Embryonic facial prominence (tissue), 1 donor: Measurements from ENCODE around the gene RNF113A.
"Not testable (repeated sequence)": the region's sequence is repeated elsewhere in the genome, so short reads cannot be mapped to it uniquely, and the experiment has no call there.

Experiments
- DNase-seq: peaks from one replicate; pipeline ENCODE4 v3.0.0-alpha.2; 2016; ENCODE audit errors: extremely low spot score

Gene RNF113A

DNA sequence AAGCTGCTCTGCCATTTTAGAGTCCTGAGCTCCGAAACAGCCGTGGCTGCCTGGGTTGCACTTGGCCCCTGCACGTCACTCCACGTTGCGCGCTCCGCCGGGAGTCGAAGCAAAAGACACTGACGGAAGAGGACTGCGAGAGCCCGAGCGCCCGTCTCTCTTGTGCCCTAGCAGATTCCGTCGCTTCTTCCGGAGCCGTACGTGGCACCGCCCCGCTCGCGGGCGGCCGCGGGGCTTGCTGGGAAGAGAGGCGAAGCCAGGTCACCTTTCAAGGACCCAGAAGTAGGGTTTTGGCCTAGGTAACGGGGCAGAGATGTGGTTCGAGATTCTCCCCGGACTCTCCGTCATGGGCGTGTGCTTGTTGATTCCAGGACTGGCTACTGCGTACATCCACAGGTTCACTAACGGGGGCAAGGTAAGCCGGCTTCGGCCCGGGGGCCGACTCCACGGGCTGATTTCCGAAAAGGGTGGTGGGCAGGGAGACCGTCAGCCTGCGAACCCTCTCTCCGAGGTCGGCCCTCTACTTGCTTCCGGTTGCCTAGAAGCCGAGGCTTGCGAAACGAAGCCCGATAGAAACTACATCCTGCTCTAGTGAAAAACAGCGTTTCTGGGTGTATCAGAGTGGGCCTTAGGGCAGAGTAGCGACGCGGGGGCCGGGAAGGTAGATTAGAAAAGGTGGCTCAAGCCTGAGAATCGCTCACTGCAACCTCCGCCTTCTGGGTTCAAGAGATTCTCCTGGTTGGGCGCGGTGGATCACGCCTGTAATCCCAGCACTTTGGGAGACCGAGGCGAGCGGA, at the start of gene RNF113A, which contains the start of gene NDUFA1:
RNF113A (minus strand) TSS at position 135 of the 797 bp plus-strand sequence; CDS start at position 15, 120 bp downstream.
NDUFA1 (plus strand) TSS at position 234 of the 797 bp plus-strand sequence; CDS start at position 314, 80 bp downstream.
- DNase-seq: peak; percentile 54

DNA sequence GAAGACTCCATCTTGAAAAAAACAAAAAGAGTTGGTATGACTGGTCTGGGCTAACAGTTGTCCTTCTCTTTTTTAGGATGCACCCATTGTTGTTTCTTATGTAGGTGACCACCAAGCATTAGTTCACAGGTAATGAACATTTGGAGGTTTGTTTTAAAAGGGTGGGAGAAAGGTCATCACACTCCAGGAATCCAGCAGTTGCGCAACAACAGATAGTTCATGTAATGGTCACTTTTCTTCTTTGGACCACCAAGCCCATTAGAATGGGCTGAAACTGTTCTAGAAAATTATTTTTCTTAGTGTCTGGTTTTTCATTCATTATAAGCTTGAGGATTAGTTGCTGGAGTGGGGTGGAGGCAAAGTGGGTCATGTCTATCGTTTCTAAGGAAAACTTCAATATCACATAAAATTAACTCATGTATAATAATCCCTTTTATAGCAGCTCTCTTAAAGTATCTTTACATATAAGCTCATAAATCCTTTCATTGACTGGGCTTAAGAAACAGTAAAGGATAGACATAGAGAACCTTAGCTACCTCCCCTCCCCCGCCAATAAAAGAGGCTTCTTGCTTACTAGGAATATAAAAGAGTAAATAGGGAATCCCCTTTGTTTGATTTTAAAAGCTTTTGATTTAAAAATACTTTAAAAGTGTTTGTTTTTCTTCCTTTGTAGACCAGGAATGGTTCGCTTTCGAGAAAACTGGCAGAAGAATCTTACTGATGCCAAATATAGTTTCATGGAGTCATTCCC, 48.5 kb upstream of the RNF113A start:
- no peak for DNase-seq

DNA sequence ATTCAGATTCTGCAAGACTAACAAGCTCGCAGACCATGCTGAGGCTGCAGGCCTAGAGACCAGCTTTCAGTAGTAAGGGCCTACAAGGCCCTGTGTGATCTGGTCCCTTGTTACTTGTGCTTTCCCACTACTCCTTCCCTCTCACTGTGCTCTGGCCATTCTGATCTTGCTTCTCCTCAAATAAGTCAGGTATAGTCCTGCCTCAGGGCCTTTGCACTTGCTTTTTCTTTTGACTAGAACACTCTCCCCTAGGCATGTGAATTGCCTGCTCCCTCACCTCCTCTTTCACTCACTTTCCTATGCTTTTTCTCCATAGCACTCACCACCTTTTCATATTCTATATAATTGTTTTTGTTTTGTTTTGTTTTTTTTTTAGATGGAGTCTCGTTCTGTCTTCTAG, 46.3 kb upstream of the RNF113A start:
- no peak for DNase-seq

DNA sequence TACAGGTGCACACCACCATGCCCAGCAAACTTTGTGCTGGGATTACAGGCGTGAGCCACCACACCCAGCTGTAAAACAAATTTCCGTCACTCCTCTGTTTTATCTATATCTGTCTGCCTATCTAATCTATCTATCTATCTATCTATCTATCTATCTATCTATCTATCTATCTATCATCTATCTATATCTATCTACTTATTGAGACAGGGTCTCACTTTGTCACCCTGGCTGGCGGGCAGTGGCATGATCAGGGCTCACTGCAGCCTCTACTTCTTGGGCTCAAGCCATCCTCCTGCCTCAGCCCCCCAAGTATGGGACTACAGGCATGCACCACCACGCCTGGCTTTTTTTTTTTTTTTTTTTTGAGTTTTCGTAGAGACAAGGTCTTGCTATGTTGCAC, 44.8 kb upstream of the RNF113A start:
- DNase-seq: no peak

DNA sequence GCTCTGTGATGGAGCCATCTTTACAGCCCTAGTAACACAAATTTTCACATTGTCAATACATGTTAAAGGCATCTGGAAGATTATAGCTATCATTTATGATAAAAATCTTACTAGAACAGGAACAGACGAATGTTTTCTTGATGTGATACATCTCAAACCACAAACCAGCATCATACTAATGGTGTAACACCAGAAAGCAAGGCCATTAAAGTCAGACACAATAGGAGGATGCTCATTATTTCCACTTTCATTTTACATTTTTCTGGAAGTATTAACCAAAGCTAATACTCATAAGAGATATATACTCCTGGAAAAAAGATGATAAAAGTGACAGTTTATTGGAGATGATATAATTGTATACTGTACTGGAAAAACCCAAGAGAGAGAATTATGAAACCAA, 29.4 kb upstream of the RNF113A start:
- DNase-seq: no peak

DNA sequence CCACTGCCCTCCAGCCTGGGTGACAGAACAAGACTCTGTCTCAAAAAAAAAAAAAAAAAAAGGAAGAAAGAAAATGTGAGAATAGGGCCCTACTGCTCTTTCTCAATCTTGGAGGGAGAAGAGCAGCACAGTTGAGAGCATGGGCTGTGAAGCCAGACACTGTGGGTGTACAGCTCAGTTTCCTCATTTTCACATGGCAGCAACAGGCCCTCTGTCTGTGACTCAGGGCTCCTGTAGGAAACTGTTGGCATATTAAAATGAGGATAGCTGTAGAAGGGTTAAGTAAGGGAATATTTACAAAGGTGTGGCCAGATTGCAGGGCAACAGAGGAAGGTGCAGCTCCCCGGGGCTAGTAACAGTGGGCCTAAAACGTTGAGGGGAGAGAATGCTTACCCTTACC, 27.6 kb upstream of the RNF113A start:
- DNase-seq: no peak

DNA sequence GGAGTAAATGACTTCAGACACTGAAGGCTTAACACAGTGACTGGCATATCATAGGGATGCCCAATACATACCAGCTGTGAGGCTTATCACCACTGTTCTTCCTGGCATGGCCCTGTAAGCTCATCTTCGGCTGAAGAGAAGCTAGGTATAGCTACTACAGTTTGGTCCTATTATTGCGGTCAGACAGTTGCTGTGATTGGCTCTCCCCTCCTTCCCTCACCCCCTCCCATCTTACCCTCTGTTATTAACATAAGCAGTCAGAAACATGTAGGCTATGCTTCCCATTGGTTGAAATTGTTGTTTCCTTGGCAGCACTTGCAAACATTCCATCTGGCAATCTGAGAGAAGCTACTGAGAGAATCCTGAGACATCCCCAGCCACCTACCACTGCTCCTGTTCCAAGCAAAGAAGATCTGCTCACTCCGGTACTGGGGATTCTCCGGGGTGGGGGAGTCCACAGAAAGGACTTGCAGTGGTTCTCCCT, 24.4 kb upstream of the RNF113A start, which contains the start of gene AKAP14:
AKAP14 (plus strand) TSS at position 51 of the 484 bp plus-strand sequence. CDS start 7,331 bp downstream, outside the sequence.
- no peak for DNase-seq

DNA sequence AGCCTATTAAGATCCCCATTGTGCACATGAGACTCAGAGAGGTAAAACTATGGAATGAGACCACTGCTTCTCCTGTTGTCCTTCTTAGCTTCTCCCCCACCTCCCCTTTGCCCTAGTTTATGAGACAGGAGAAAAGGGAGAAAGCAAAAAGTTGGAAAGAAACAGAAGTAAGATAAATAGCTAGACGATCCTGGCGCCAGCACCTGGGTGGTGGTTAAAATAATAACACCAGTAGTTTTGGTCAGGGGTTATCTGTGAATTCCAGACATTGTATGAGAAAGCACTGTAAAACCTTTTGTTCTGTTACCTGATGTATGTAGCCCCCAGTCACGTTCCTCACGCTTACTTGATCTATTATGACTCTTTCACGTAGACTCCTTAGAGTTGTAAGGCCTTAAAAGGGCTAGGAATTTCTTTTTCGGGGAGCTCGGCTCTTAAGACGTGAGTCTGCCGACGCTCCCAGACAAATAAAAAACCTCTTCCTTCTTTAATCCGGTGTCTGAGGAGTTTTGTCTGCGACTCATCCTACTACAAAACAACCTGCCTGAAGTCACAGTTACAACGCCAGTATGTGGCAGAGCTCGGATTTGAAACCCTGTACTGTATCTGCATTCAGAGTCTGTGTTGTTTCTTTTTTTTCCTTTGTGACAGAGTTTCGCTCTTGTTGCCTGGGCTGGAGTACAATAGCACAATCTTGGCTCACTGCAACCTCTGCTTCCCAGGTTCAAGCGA, 20.6 kb upstream of the RNF113A start:
- not testable (repeated sequence) for DNase-seq

DNA sequence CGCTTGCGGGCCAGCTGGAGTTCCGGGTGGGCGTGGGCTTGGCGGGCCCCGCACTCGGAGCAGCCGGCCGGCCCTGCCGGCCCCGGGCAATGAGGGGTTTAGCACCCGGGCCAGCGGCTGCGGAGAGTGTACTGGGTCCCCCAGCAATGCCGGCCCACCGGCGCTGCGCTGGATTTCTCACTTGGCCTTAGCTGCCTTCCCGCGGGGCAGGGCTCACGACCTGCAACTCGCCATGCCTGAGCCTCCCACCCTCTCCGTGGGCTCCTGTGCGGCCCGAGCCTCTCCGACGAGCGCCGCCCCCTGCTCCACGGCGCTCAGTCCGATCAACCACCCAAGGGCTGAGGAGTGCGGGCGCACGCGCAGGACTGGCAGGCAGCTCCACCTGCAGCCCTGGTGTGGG, 19.1 kb upstream of the RNF113A start:
- not testable (repeated sequence) for DNase-seq

DNA sequence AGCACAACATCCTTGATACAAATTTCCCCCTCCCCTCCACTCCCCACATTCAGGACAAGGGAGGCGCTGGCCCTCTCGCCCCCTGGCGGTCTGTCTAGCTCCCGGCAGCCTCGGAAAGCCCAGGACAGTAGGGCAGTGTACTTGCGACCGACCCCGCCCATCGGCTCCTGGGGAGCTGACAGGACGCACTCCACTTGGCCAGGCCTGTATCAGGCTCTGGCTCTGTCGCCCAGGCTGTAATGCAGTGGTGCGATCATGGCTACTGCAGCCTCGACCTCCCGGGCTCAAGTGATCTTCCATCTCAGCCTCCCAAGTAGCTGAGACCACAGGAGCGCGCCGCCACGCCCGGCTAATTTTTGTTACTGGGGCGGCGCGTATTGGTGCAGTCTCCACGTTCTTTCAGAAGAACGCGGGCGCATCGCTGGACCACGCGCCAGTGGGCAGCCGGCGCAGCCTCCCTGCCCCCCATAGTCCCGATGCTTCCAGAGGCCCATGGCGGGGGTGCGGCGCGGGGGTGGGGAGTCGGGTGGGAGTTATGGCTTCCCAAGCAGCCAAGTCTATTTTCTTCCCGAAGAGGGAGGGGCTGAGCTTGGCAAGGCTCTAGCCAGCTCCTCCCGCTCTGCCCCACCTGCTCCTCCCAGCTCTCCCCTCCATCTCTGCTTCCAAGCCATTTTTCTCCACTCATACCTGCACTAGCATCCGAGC, 16.3 kb upstream of the RNF113A start:
- DNase-seq: no peak

DNA sequence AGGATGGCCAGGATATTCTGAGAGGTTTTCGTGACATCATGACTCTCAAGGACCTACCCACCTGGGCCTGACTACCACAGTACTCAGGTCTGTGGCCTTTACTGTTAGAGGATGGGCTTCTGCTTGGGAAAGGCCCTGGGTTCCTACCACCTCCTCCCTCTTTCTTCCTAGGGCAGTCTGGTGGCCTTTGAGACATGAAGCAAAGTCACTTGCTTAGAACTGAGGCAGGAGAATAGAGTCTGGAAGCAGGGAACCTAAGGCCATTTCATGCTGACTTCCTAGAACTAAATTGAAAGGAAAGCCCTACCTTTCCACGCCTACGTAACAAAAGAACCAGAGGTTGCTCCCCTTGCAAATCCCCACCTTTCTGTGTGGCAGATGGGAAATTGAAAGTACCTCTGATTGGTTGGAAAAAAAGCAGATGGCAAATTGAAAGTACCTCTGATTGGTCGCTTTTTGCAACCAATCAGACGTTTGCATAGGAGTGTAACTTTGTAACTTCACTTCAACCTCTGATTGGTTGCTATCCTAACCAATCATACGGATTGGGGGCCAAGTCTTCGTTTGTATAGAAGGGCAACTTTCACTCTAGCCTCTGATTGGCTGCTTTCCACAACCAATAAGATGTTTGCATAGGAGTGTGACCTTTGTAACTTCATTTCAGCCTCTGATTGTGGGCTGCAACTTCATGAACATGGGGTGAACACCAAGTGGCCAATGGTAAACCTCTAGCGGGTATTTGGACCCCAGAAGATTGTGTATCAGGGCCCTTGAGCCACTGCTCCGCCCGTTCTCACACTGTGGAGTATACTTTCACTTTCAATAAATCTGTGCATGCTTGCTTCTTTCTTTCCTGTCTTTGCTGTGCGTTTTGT, 14.3 kb upstream of the RNF113A start:
- DNase-seq: no peak

DNA sequence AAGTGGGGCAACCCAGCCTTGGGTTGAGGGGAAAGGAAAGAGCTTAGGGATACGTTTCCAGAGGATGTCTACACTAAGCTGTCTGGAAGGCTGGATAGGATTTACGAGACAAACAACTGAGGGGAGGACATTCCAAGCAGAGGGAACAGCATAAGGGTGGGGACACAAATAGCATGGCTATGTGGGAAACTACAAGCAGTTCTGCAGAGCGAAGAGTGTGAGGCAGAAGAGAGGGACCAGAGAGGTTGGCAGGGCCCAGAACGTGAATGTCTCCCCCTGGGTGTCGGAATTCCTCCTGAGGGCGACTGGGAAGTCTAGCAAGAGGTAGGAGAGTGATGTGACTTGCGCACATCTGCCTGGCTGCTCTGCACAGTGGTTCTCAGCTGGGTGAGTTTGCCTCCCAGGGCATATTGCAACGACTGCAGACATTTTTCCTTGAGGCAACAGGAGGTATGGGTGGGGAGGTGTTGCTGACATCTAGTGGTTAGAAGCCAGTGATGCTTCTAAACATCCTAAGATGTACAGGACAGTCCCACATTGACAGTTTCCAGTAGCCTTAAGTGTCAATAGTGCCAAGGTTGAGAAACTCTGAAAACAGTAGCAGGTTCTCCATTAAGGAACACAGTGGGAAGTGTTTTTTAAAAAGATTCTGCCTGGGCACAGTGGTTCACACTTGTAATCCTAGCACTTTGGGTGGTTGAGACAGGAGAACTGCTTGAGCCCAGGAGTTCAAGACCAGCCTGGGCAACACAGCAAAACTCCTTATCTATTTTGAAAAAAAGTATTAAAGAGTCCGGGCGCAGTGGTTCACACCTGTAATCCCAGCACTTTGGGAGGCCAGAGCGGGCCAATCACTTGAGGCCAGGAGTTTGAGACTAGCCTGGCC, 9.3 kb upstream of the RNF113A start:
- no peak for DNase-seq

DNA sequence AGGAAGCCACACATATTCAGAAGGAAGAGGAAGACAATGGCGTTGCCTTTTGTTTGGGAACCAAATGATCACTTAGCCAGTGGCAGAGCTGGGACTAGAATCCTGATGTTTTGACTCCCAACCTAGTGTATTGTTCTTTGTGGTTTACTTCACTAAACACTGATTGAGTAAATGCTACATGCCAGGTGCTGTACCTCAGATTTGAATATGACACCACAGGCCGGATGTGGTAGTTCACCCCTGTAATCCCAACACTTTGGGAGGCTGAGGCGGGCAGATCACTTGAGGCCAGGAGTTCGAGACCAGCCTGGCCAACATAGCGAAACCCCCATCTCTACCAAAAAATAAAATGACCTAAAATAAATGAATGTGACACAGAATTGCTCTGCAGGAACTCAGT, 8.5 kb upstream of the RNF113A start:
- DNase-seq: no peak

DNA sequence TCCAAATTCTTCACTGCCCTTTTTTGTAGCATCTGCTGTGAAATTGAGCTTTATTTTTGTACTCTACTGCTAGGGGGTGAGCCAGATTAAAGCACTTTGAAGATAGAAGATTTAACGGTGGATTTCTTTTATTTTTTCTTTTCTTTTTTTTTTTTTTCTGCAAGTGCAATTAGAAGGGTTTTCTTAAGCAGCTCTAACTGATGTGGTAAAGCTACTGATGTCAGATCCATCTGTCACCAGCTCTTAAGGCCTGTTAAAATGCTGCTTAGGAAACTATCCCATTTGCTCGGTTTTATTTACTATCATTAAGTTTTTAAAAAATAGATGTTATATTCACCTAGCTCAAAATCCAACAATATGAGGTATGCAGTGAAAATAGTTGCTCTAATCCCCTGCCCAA, 7.2 kb upstream of the RNF113A start:
- no peak for DNase-seq

DNA sequence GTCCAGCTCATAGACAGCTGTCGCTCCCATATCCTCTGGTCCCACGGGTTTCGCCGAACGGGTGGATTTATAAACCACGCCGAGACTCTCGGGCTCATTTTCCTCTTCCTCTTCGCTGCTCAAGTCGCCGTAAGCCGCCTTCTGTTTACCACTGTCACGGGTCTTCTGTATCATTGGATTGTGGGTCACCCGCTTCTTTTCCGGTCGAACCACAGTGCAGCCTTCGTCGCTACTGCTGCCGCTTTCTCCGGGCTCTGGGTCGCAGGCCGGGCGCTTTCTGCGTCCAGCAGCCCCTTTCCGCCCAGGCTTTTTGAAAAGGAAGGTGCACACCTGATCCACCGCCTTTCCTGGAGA, 311 bp downstream of the RNF113A start:
- DNase-seq: no peak

DNA sequence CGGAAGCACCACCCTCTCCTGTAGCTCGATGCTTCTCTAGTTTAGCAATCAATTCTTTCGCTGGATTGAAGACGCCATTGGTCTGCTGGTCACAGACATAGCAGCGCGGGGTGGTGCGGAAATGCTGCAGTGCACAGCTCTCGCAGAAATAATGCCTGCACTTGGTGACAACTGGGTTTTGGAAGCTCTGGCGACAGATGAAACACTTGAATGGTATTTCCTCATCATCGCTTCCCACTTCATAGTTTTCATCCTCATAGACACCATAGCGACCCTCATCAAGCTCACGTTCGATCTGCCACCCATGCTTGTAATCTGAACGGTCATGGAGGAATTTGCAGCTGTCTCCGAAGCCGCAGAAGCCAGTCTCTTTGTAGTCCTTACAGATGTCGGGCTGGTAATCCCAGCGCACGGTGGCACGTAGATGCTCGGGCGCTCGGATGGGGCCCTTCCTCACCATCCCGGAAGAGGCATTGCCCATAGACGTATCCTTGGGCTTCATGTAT, 854 bp downstream of the RNF113A start:
- no peak for DNase-seq

DNA sequence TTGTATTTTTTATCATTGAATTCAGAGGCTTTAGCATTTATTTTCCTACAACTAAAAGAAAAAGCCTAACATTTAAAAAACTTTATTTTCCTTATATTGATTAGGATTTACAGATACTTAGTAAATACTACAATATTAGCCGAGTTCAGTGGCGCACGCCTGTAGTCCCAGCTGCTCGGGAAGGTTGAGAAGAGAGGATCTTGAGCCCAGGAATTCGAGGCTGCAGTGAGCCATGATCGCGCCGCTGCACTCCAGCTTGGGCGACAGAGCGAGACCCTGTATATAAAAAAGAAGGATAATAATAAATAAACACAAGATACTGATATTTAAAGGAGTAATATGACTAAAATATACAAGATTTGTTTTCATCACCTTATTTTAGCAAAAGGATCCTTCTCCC, 18.1 kb downstream of the RNF113A start:
- DNase-seq: no peak

DNA sequence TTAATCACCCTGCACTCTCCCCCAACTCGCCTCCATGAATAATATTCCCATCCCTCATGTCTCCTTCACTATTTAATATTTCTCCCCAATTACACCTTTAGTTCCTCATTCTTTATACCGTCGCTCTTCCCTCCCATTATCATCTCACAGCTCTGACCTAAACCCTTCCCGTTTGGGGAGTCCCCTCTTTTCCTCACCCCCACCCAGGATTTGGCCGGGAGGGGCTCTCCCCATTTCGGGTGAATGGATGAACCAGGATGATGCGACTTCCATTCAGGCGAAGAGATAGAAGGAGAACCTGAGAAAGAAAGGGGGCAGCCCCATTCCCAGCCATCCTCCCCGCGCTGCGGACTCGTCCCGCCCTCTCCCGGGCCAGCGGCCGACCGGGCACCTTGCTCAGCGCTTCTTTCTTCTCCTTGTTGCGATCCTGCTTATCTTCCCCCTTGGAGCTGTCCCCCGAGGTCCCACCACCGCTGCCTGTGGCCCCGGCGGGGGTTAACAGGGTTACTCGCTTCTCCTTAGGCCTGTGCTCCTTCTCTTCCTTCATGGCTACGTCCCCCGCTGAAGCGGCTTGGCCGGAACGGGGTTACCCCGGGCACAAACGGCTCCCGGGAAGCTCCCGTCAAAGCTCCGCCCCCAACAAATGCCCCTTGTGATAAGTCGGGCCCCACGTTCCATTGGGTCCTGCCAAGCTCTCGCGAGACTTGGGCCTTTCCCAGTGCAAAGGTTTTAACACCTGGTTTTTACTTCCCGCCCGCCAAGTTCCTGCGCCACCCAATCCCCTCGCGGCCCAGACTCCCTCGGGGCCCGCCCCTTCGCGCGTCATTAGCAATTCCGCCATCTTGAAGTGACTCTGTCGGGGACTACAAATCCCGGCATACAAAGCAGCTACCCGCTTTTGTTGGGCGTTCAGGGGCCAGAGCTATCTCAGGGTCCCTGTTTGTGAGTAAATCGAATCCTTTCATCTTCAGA, 18.9 kb downstream of the RNF113A start, which contains the start of gene UPF3B:
UPF3B (minus strand) TSS at position 582 of the 972 bp plus-strand sequence; CDS start at position 547, 35 bp downstream.
- DNase-seq: peak; percentile 87
